ENCODE results near the gene ACSL1. TPM values are rescaled to one million over a fixed set of nuclear protein-coding genes. Genes with fewer than 3 reads are reported as not detected.

ACSL1 gene
- total and polyA plus RNA-seq, 2 experiments from 2014 or later = 6.2 to 13.1 TPM

- no peaks in the 10 kb centered on the region for H3F3A ChIP-seq (replicated peaks; ENCODE audit: low read depth)
- H3K36me3 Mint-ChIP-seq (ENCODE audit: low read depth) = peaks cover 3% of the 10 kb centered on the region; the same call in 1 of the 3 replicates
- H3K27ac Mint-ChIP-seq = peak overlapping the region; percentile 39
- no peak for DNase-seq (ENCODE audit: low spot score)
- no peak overlapping the region for H3K4me3 ChIP-seq
- 0 out of 2 replicates have a peak overlapping the region, but pooled peaks have one; percentile 34 for H3K4me2 ChIP-seq
- H4K20me1 ChIP-seq (replicated peaks; ENCODE audit: insufficient read depth) = no peaks in the 10 kb centered on the region
- peaks cover 4% of the 10 kb centered on the region; the same call in 1 of the 2 replicates for H3K9me2 ChIP-seq (ENCODE audit: insufficient read depth)
- H3K79me2 ChIP-seq (replicated peaks; ENCODE audit: insufficient read depth) = no peaks in the 10 kb centered on the region
- no peak overlapping the region for H3K27ac ChIP-seq (ENCODE audit: low read depth)
- peaks cover 4% of the 10 kb centered on the region; the same call in 1 of the 2 replicates for H3K36me3 ChIP-seq (ENCODE audit: insufficient read depth)
- peaks cover 14% of the 10 kb centered on the region for H3K4me1 Mint-ChIP-seq
- 0 out of 3 replicates have a peak, but pooled peaks cover 4% of the 10 kb centered on the region for H3K9me3 Mint-ChIP-seq
- H3K27me3 ChIP-seq (ENCODE audit: insufficient read depth) = no peaks in the 10 kb centered on the region
- H3K4me3 Mint-ChIP-seq = no peak overlapping the region
- peaks cover 13% of the 10 kb centered on the region for H3K4me1 ChIP-seq (ENCODE audit: insufficient read depth)
- peaks cover 8% of the 10 kb centered on the region for H3K27me3 Mint-ChIP-seq (ENCODE audit: insufficient read depth, low read depth, poor library complexity)
- peak; percentile 31; the same call in 2 of the 3 replicates for ATAC-seq
- TF ChIP-seq STAT1 (IDR thresholded peaks at IDR 0.05; ENCODE audit: unreplicated experiment) = no peak
- no peak for TF ChIP-seq CREB1 (CRISPR knock-in tag; IDR thresholded peaks at IDR 0.05; ENCODE audit: low read depth)
- no peak for TF ChIP-seq EZH2 (IDR thresholded peaks at IDR 0.05; ENCODE audit: low read depth, unreplicated experiment)
- TF ChIP-seq EZH2phosphoT487 (IDR thresholded peaks at IDR 0.05; ENCODE audit: unreplicated experiment) = no peak
- TF ChIP-seq POLR2AphosphoS5 (IDR thresholded peaks at IDR 0.05; ENCODE audit: low read depth) = no peak
- no peak for TF ChIP-seq ETS1 (IDR thresholded peaks at IDR 0.05)
- TF ChIP-seq CTCF (conservative IDR thresholded peaks at IDR 0.05; ENCODE audit: low read depth in 2 of 2) = no peak
- TF ChIP-seq ZNF114 (CRISPR knock-in tag; IDR thresholded peaks at IDR 0.05) = no peak
- TF ChIP-seq, protein P1, sequence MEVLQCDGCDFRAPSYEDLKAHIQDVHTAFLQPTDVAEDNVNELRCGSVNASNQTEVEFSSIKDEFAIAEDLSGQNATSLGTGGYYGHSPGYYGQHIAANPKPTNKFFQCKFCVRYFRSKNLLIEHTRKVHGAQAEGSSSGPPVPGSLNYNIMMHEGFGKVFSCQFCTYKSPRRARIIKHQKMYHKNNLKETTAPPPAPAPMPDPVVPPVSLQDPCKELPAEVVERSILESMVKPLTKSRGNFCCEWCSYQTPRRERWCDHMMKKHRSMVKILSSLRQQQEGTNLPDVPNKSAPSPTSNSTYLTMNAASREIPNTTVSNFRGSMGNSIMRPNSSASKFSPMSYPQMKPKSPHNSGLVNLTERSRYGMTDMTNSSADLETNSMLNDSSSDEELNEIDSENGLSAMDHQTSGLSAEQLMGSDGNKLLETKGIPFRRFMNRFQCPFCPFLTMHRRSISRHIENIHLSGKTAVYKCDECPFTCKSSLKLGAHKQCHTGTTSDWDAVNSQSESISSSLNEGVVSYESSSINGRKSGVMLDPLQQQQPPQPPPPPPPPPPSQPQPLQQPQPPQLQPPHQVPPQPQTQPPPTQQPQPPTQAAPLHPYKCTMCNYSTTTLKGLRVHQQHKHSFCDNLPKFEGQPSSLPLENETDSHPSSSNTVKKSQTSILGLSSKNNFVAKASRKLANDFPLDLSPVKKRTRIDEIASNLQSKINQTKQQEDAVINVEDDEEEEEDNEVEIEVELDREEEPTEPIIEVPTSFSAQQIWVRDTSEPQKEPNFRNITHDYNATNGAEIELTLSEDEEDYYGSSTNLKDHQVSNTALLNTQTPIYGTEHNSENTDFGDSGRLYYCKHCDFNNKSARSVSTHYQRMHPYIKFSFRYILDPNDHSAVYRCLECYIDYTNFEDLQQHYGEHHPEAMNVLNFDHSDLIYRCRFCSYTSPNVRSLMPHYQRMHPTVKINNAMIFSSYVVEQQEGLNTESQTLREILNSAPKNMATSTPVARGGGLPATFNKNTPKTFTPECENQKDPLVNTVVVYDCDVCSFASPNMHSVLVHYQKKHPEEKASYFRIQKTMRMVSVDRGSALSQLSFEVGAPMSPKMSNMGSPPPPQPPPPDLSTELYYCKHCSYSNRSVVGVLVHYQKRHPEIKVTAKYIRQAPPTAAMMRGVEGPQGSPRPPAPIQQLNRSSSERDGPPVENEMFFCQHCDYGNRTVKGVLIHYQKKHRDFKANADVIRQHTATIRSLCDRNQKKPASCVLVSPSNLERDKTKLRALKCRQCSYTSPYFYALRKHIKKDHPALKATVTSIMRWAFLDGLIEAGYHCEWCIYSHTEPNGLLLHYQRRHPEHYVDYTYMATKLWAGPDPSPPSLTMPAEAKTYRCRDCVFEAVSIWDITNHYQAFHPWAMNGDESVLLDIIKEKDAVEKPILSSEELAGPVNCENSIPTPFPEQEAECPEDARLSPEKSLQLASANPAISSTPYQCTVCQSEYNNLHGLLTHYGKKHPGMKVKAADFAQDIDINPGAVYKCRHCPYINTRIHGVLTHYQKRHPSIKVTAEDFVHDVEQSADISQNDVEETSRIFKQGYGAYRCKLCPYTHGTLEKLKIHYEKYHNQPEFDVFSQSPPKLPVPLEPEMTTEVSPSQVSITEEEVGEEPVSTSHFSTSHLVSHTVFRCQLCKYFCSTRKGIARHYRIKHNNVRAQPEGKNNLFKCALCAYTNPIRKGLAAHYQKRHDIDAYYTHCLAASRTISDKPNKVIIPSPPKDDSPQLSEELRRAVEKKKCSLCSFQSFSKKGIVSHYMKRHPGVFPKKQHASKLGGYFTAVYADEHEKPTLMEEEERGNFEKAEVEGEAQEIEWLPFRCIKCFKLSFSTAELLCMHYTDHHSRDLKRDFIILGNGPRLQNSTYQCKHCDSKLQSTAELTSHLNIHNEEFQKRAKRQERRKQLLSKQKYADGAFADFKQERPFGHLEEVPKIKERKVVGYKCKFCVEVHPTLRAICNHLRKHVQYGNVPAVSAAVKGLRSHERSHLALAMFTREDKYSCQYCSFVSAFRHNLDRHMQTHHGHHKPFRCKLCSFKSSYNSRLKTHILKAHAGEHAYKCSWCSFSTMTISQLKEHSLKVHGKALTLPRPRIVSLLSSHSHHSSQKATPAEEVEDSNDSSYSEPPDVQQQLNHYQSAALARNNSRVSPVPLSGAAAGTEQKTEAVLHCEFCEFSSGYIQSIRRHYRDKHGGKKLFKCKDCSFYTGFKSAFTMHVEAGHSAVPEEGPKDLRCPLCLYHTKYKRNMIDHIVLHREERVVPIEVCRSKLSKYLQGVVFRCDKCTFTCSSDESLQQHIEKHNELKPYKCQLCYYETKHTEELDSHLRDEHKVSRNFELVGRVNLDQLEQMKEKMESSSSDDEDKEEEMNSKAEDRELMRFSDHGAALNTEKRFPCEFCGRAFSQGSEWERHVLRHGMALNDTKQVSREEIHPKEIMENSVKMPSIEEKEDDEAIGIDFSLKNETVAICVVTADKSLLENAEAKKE (CRISPR knock-in tag; IDR thresholded peaks at IDR 0.05) = no peak
- no peak for TF ChIP-seq JUNB (IDR thresholded peaks at IDR 0.05; ENCODE audit: unreplicated experiment)
- TF ChIP-seq REST (IDR thresholded peaks at IDR 0.05; ENCODE audit: unreplicated experiment) = no peak
- no peak for TF ChIP-seq ZNF331 (CRISPR knock-in tag; IDR thresholded peaks at IDR 0.05; ENCODE audit: low read depth)
- TF ChIP-seq NANOG (IDR thresholded peaks at IDR 0.05; ENCODE audit: borderline replicate concordance) = no peak
- no peak overlapping the region for H2AFZ ChIP-seq
These were observed 32.7 kb downstream of the ACSL1 start for GRCh38 chr4:184792950-184793555.

Measured in GM23338 (cell line).